ENCODE data around the gene ZBTB7B. TPM values are rescaled to one million over a fixed set of nuclear protein-coding genes. Genes with fewer than 3 reads are reported as not detected.

Gene ZBTB7B
- total RNA-seq, 1 donor from 2014 or later, result 36.5 TPM

GRCh38 chr1:155060736-155061135 is 58.1 kb downstream of the ZBTB7B start:
- DNase-seq (ENCODE audit: low read depth), result no peak

GRCh38 chr1:155061381-155062150 is 59.0 kb downstream of the ZBTB7B start:
- peak; percentile 63 for DNase-seq (ENCODE audit: low read depth)

DNA sequence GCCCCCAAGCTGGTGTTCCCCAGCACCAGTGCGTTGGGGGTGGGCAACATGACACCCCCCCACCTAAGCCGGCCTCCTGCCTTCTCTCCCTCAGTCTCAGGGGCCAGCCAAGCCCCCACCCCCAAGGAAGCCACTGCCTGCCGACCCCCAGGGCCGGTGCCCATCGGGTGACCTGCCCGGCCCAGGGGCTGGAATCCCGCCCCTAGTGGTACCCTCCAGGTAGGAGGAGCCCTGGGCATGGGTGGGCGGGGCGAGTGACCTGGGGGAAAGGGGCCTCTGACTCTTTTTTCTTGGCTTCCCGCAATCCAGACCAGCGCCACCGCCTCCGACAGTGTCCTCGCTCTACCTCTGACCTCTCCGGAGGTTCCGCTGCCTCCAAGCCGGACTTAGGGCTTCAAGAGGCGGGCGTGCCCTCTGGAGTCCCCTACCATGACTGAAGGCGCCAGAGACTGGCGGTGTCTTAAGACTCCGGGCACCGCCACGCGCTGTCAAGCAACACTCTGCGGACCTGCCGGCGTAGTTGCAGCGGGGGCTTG is 59.6 kb downstream of the ZBTB7B start:
- no peak for DNase-seq (ENCODE audit: low read depth)

- DNase-seq (ENCODE audit: low read depth), result no peak
Observed at GRCh38 chr1:155062702-155063411, 60.3 kb downstream of the ZBTB7B start.

GRCh38 chr1:155063550-155064110 is 61.0 kb downstream of the ZBTB7B start, which contains the start of gene EFNA4:
TSS of gene EFNA4 (plus strand) at chr1:155063740. CDS start at chr1:155063824, 84 bp downstream.
- peak; percentile 64 for DNase-seq (ENCODE audit: low read depth)

GRCh38 chr1:155064111-155064831 is 61.7 kb downstream of the ZBTB7B start:
- DNase-seq (ENCODE audit: low read depth), result no peak

DNA sequence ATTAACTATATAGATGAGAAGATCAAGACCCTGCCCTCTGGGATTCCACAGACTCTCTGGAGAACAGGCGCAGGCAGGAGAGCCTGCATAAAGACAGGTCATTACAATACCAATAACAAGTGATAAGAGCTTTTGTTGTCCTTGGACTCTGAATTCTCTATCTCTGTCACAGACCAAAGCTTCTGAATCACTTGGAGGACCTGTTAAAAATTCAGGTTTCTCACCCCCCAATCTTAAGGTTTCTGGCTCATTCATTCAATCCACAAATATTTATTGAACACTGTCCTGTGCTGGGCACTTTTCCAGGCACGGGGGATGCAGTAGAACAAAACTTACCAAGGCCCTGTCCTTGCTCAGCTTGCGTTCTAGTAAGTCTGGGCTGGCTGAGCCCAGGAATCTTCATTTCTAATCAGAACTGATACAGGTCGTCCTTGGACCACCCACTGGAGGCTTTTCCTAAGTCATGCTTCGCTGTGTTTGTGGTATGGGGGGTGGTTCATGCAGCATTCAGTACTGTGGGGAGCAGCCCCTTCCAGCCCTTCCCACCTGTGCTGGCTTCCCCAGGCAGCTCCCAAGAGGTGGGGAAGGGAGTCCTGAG is 62.3 kb downstream of the ZBTB7B start:
- DNase-seq (ENCODE audit: low read depth), result no peak

DNA sequence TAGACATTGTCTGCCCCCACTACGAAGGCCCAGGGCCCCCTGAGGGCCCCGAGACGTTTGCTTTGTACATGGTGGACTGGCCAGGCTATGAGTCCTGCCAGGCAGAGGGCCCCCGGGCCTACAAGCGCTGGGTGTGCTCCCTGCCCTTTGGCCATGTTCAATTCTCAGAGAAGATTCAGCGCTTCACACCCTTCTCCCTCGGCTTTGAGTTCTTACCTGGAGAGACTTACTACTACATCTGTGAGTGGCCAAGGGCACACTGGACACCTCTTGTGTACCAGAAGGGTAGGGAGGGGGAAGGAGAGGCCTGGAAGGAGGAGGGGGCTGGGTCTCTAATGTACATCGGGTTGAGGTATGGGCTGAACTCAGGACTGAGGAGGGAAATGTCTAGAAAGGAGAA is 64.2 kb downstream of the ZBTB7B start:
- no peak for DNase-seq (ENCODE audit: low read depth)

Other genes starting within 250 kb of the ZBTB7B start
- under 0.01 TPM in 1 of 2 replicates, not detected in the other for gene KCNN3, start 132.5 kb upstream of the ZBTB7B start, total RNA-seq
- 4.0 and 8.8 TPM in 2 replicates for gene PMVK, start 66.1 kb upstream of the ZBTB7B start, total RNA-seq
- 81.3 and 141 TPM in 2 replicates for gene PBXIP1, start 46.7 kb upstream of the ZBTB7B start, total RNA-seq
- 5.4 and 18.4 TPM in 2 replicates for gene PYGO2, start 41.0 kb upstream of the ZBTB7B start, total RNA-seq
- 107 and 140 TPM in 2 replicates for gene SHC1, start 32.1 kb upstream of the ZBTB7B start, total RNA-seq
- 23.4 and 106 TPM in 2 replicates for gene CKS1B, start 28.1 kb upstream of the ZBTB7B start, total RNA-seq
- gene FLAD1, start 19.5 kb upstream of the ZBTB7B start, total RNA-seq, result 21.6 and 32.5 TPM in 2 replicates
- gene LENEP, start 9.2 kb upstream of the ZBTB7B start, total RNA-seq, result 0.60 TPM in 1 of 2 replicates, not detected in the other
- 0.05 TPM in 1 of 2 replicates, not detected in the other for gene DCST2, start 31.0 kb downstream of the ZBTB7B start, total RNA-seq
- gene DCST1, start 31.0 kb downstream of the ZBTB7B start, total RNA-seq, result not detected in 2 replicates
- gene ADAM15, start 48.5 kb downstream of the ZBTB7B start, total RNA-seq, result 47.9 and 137 TPM in 2 replicates
- gene EFNA4, start 60.9 kb downstream of the ZBTB7B start, total RNA-seq, result 9.5 and 12.5 TPM in 2 replicates
- 1.4 and 2.4 TPM in 2 replicates for gene EFNA3, start 76.0 kb downstream of the ZBTB7B start, total RNA-seq
- 68.3 and 80.4 TPM in 2 replicates for gene EFNA1, start 125.1 kb downstream of the ZBTB7B start, total RNA-seq
- 16.7 and 63.0 TPM in 2 replicates for gene SLC50A1, start 133.1 kb downstream of the ZBTB7B start, total RNA-seq
- 12.7 and 30.9 TPM in 2 replicates for gene DPM3, start 137.7 kb downstream of the ZBTB7B start, total RNA-seq
- 65.4 and 102 TPM in 2 replicates for gene KRTCAP2, start 170.5 kb downstream of the ZBTB7B start, total RNA-seq
- 2.6 and 5.9 TPM in 2 replicates for gene TRIM46, start 171.0 kb downstream of the ZBTB7B start, total RNA-seq
- gene THBS3, start 205.1 kb downstream of the ZBTB7B start, total RNA-seq, result 21.7 and 52.9 TPM in 2 replicates
- gene MTX1, start 205.9 kb downstream of the ZBTB7B start, total RNA-seq, result 36.8 and 72.8 TPM in 2 replicates

Measured in renal cortical epithelial cell (primary cell).